Superior temporal gyrus (tissue), 1 donor: Measurements from ENCODE around the gene NARS2.
"Not testable (repeated sequence)": the region's sequence is repeated elsewhere in the genome, so short reads cannot be mapped to it uniquely, and the experiment has no call there.

Source experiments
- DNase-seq: peaks from one replicate; pipeline ENCODE4 v3.0.0-alpha.2; 2016; ENCODE audit errors: extremely low spot score

NARS2 gene

GRCh38 chr11:78574386-78575381 is at the start of gene NARS2:
Gene NARS2 (minus strand): TSS chr11:78574864. CDS start chr11:78574488, 376 bp downstream.
- DNase-seq, result peak; percentile 97

DNA sequence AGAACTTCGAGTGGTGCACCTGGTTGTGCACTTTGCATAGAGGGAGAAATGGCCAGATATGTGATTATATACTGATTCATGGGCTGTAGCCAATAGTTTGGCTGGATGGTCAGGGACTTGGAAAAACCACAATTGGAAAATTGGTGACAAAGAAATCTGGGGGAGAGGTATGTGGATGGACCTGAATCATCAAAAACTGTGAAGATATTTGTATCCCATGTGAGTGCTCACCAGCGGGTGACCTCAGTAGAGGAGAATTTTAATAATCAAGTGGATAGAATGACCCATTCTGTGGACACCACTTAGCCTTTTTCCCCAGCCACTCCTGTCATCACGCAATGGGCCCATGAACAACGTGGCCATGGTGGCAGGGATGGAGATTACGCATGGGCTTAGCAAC is 48.0 kb upstream of the NARS2 start:
- no peak for DNase-seq

DNA sequence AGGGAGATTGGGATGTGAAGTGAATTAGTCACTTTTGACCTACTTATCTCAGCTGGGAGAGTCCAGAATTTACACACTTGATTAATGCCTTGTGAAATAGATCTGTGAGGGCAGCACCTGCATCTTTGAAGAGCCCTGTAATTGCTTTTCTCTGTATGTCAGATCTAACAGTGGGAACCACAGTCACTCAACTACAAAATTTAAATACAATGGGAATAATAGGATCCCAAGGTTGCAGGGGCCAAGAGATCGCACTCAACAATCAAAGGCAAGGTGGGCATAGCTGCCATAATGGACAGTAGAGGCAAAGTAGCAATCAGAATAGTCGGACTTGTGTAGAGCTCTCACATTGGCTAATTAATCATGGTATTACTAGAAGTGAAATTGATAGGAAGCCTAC is 45.5 kb upstream of the NARS2 start:
- no peak for DNase-seq

- DNase-seq, result no peak
Measured at GRCh38 chr11:78615724-78616123, 41.1 kb upstream of the NARS2 start.

DNA sequence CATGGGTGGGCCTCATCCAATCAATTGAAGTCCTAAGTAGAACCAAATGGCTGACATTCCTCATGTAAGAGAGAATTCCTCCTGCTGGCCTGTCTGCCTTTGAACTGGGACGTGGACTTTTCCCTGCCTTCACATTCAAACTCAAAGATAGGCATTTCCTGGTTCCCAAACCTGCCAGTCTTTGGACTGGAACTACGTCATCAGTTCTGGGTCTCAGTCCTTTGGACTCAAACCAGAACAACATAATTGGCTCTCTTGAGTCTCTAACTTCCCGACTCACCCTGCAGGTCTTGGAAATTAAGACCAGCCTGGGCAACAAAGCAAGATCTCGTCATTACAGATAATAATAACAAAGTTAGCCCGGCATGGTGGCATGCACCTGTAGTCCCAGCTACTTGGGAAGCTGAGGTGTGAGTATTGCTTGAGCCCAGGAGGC is 38.7 kb upstream of the NARS2 start:
- no peak for DNase-seq

GRCh38 chr11:78612721-78613377 is 38.2 kb upstream of the NARS2 start:
- DNase-seq, result no peak

- DNase-seq, result not testable (repeated sequence)
Measured at GRCh38 chr11:78609321-78609720, 34.7 kb upstream of the NARS2 start.

DNA sequence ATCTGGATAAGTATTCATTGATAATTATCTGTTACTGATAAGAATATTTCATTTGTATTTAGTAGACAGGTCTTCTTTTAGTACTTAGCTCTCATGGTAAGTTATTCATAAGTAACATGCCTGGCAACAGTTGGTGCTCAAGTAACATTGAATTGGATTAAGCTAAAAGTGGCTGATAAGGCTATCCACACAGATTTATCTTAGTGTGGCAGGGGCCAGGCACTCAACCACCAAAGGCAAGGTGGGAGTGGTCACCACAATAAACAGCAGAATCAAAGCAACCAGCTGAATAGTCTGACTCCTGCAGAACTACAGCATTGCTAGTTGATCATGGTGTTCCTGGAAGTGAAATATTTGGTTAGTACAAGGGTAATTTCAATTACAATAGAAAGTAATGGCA is 33.0 kb upstream of the NARS2 start:
- no peak for DNase-seq

DNA sequence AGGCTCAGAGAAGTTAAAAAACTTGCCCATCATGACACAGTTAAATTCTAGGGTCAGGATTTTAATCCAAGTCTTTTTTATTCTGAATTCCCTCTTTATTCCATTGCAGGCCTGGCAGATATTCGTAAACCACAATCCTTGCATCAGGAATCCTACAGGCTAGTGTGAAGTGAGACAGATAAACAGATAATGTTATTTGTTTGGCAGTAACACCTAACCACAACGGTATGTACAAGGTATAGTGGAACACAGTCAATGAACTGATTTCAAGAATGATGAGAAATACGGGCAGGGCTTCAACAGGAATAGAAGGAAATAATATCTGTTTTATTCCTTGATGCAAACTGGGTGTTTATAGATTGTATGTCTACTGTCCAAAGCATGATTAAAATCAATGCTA is 32.0 kb upstream of the NARS2 start:
- no peak for DNase-seq

- no peak for DNase-seq
Measured at GRCh38 chr11:78605296-78605695, 30.6 kb upstream of the NARS2 start.

- no peak for DNase-seq
Measured at GRCh38 chr11:78603792-78604191, 29.1 kb upstream of the NARS2 start.

DNA sequence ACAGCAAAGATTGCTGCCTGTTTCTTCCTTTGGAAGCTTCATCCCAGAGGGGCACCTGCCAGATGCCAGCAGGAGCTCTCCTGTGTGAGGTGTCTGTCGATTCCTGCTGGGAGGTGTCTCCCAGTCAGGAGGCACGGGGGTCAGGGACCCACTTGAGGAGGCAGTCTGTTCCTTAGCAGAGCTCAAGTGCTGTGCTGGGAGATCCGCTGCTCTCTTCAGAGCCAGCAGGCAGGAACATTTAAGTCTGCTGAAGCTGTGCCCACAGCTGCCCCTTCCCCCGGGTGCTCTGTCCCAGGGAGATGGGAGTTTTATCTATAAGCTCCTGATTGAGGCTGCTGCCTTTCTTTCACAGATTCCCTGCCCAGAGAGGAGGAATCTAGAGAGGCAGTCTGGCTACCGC is 28.1 kb upstream of the NARS2 start:
- not testable (repeated sequence) for DNase-seq

DNA sequence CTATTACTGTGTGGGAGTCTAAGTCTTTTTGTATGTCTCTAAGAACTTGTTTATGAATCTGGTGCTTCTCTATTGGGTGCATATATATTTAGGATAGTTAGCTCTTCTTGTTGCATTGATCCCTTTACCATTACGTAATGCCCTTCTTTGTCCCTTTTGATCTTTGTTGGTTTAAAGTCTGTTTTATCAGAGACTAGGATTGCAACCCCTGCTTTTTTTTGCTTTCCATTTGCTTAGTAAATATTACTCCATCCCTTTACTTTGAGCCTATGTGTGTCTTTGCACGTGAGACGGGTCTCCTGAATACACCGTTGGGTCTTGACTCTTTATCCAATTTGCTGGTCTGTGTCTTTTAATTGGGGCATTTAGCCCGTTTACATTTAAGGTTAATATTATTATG is 26.4 kb upstream of the NARS2 start:
- DNase-seq, result not testable (repeated sequence)

GRCh38 chr11:78597579-78597978 is 22.9 kb upstream of the NARS2 start:
- not testable (repeated sequence) for DNase-seq

DNA sequence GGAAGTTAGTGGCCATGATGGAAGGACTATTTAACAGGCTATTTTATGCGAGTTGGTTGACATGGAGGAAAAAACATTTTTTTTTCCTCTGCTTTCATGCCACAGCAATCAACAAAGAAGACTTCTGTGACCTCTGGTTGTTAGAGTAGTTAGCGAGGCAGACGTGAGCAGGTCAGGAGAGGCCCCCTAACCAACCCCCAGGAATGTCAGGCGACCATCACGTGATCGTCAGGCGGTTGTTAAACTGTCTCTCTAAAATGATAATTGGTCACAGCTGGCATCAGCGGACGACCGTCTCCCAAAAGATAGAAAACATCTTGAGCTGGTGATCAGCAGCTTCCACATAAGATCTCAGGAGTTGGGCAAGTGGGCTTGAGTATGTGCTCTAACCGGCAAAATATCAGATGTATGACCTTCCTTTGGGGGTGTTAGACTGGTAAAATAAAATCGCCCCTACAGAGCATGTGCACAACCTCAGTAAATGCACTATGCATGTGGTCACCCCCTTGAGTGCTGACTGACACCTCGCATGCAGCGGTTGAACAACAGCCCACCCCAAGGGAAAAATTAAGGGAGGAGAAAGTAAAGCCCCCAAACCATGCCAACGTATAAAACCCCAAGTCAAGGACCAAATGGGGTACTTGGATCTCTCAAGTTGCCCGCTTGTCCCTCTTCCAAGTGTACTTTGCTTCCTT is 20.9 kb upstream of the NARS2 start:
- no peak for DNase-seq

GRCh38 chr11:78594814-78595213 is 20.1 kb upstream of the NARS2 start:
- DNase-seq, result no peak

GRCh38 chr11:78588517-78588916 is 13.9 kb upstream of the NARS2 start:
- no peak for DNase-seq

- no peak for DNase-seq
Measured at GRCh38 chr11:78587446-78587845, 12.8 kb upstream of the NARS2 start.

- no peak for DNase-seq
Measured at GRCh38 chr11:78586452-78587046, 11.9 kb upstream of the NARS2 start.

GRCh38 chr11:78583889-78584288 is 9.2 kb upstream of the NARS2 start:
- DNase-seq, result no peak

GRCh38 chr11:78577495-78577894 is 2.8 kb upstream of the NARS2 start:
- DNase-seq, result no peak

DNA sequence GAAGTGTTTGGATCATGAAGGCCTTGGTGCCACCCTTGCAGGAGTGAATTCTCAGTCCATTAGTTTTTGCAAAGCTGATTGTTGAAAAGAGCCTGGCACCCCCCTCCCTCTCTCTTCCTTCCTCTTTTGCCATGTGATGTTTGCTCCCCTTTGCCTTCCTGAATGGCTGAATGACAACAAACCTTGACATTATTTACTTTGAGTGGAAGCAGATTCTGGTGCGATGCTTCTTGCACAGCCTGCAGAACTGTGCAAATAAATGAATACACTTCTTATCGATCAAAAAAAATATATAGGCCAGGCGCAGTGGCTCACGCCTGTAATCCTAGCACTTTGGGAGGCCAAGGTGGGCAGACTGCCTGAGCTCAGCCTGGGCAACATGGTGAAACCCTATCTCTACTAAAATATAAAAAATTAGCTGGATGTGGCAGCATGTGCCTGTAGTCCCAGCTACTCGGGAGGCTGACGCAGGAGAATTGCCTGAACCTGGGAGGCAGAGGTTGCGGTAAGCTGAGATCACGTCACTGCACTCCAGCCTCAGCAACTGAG is 2.0 kb upstream of the NARS2 start:
- DNase-seq, result no peak
